Activated CD8-positive, alpha-beta T cell treated with anti-CD3 and anti-CD28 coated beads, Interleukin-2, amount 10 ng/mL, durations not matched to agents 7 days and 5 days (primary cell): ENCODE data around the gene ZNF440. TPM values are rescaled to one million over a fixed set of nuclear protein-coding genes. Genes with fewer than 3 reads are reported as not detected.
"Not testable (repeated sequence)": the region's sequence is repeated elsewhere in the genome, so short reads cannot be mapped to it uniquely, and the experiment has no call there.

ENCODE experiments used
- ATAC-seq: fragments of 150-1000 bp; cut with Tn5 transposase; one replicate; pipeline ENCODE4 v1.10.0; 2021; ENCODE audit warnings: moderate library complexity
- CTCF ChIA-PET: fragments of 350-600 bp; sonication (Branson Sonifier 250); formaldehyde crosslinking; loops from one replicate; lab custom pipeline; 2021; ENCODE audit warnings: antibody characterized with exemption; lab: Charles Lee
- POLR2A ChIA-PET: fragments of 350-600 bp; sonication (Branson Sonifier 250); formaldehyde crosslinking; loops from one replicate; lab custom pipeline; 2021; ENCODE audit warnings: antibody characterized with exemption; lab: Charles Lee
- DNase-seq: peaks from one replicate; pipeline ENCODE4 v3.0.0-alpha.2; 2020
- H3K27ac Mint-ChIP-seq: one replicate; pipeline ENCODE4 v1.8.0; 2021; ENCODE audit warnings: mild to moderate bottlenecking, mixed read lengths
- H3K27me3 Mint-ChIP-seq: one replicate; pipeline ENCODE4 v1.8.0; 2021; ENCODE audit warnings: low read depth, mixed read lengths
- H3K36me3 Mint-ChIP-seq: one replicate; pipeline ENCODE4 v1.8.0; 2021; ENCODE audit warnings: low read depth, mixed read lengths
- H3K4me1 Mint-ChIP-seq: one replicate; pipeline ENCODE4 v1.8.0; 2021; ENCODE audit warnings: low read depth, mixed read lengths
- H3K4me3 Mint-ChIP-seq: one replicate; pipeline ENCODE4 v1.8.0; 2021; ENCODE audit warnings: mild to moderate bottlenecking, mixed read lengths
- H3K9me3 Mint-ChIP-seq: one replicate; pipeline ENCODE4 v1.8.0; 2022; ENCODE audit warnings: mixed read lengths; ENCODE audit not compliant: insufficient read depth
- total RNA-seq, 2 experiments: library from RNA; stranded (reverse); gene quantifications; one replicate each; pipeline ENCODE4 v1.2.3, GENCODE V29; 2021

ZNF440 gene
- total RNA-seq, 2 experiments from 2014 or later = 15.2 to 17.7 TPM

DNA sequence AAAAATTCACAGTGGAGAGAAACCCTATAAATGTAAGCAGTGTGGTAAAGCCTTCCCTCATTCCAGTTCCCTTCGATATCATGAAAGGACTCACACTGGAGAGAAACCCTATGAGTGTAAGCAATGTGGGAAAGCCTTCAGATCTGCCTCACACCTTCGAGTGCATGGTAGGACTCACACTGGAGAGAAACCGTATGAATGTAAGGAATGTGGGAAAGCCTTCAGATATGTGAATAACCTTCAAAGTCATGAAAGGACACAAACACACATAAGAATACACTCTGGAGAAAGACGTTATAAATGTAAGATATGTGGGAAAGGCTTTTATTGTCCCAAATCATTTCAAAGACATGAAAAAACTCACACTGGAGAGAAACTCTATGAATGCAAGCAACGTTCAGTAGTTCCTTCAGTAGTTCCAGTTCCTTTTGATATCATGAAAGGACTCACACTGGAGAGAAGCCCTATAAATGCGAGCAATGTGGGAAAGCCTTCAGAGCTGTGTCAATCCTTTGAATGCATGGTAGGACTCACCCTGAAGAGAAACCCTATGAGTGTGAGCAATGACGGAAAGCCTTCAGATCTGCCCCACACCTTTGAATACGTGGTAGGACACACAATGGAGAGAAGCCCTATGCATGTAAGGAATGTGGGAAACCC is 18.3 kb downstream of the ZNF440 start:
- ATAC-seq (no peak), DNase-seq (no peak)
- no peak overlapping the region for H3K4me3 Mint-ChIP-seq
- peaks cover 70% of the 10 kb centered on the region for H3K9me3 Mint-ChIP-seq
- peaks cover 74% of the 10 kb centered on the region for H3K36me3 Mint-ChIP-seq
- H3K27me3 Mint-ChIP-seq = no peaks in the 10 kb centered on the region
- ChIA-PET POLR2A (no interaction called here), CTCF (no interaction called here)
- no peak overlapping the region for H3K27ac Mint-ChIP-seq
- H3K4me1 Mint-ChIP-seq = no peaks in the 10 kb centered on the region

DNA sequence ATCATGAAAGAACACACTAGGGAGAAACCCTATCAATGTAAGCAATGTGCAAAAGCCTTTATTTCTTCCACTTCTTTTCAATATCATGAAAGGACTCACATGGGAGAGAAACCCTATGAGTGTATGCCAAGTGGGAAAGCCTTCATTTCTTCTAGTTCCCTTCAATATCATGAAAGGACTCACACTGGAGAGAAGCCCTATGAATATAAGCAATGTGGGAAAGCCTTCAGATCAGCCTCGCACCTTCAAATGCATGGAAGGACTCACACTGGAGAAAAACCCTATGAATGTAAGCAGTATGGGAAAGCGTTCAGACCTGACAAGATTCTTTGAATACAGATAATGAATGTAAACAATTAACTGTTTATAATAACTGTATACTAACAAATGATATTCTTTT is 19.5 kb downstream of the ZNF440 start:
- Mint-ChIP-seq H3K27me3 (no peaks in the 10 kb centered on the region), H3K36me3 (peaks cover 63% of the 10 kb centered on the region), H3K4me3 (no peak overlapping the region), H3K9me3 (peaks cover 60% of the 10 kb centered on the region), H3K27ac (no peak overlapping the region), H3K4me1 (no peaks in the 10 kb centered on the region)
- DNase-seq (no peak), ATAC-seq (no peak)
- ChIA-PET CTCF (no interaction called here), POLR2A (no interaction called here)

DNA sequence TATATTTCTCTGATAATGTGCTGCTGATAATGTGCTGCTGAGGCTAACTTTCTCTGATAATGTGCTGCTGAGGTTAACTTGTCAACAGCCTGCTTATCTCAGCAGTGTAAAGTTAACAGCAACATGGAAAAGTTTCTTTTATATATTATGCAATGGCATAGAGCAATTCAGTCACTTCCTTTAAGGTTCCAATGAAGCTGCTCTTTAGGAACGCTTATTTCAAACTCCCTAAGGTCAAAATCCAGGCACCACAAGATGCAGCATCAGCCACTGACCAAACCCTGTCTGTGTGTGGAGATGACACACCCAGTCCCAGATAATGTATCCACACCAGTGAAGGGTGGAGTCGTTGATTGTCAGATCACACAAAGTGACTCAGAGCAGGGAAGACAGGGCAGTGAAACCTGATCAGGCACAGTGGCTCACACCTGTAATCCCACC is 21.6 kb downstream of the ZNF440 start:
- CTCF ChIA-PET, H3K27me3 Mint-ChIP-seq, ATAC-seq, H3K4me1 Mint-ChIP-seq, DNase-seq, POLR2A ChIA-PET, H3K27ac Mint-ChIP-seq, H3K4me3 Mint-ChIP-seq: not testable (repeated sequence)
- H3K36me3 Mint-ChIP-seq = peaks cover 44% of the 10 kb centered on the region
- H3K9me3 Mint-ChIP-seq = peaks cover 41% of the 10 kb centered on the region

DNA sequence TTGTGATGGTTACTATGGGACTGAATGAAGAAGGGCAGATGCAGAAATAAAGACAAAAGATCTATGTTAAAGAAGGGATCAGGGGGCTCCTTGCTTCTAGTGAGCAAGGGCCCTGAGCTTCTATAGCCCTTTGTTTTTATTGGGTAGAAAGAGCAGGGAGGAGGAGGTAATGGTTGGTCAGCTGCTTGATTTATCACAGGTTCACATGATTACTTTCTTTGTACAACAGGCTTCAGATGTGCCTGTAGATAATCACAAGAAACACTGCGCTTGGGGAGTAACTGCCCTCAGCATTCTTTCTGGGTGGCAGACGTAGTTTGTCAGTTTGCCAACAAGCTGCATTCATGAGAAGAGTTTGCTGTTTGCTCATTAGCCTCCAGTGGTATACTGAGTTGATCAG is 29.6 kb downstream of the ZNF440 start:
- DNase-seq (no peak), ATAC-seq (no peak)
- Mint-ChIP-seq H3K9me3 (peaks cover 12% of the 10 kb centered on the region), H3K27ac (no peak overlapping the region), H3K4me3 (no peak overlapping the region), H3K4me1 (peaks cover 12% of the 10 kb centered on the region), H3K36me3 (peaks cover 2% of the 10 kb centered on the region), H3K27me3 (no peaks in the 10 kb centered on the region)
- ChIA-PET CTCF (no interaction called here), POLR2A (no interaction called here)

DNA sequence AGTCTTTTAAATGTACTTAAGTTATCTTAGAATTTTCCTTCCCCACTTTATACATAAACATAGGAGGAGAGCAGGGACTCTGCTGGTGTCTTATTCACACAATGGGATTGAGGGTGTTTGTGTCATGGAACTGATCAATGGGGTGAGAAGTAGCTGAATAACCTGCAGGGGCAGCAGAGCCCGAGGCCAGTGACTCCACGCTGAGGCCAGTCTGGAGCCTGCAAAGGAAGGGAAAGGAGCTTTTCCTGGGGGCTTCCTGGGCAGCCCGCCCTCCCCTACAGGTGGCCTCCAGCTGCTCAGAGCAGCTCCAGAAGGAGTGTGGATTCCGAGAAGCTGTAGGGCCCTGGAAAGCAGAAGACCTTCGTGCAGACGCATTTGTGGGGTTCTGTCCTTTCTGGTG is 33.5 kb downstream of the ZNF440 start:
- DNase-seq, POLR2A ChIA-PET, H3K27me3 Mint-ChIP-seq, H3K4me3 Mint-ChIP-seq, ATAC-seq, H3K27ac Mint-ChIP-seq: not testable (repeated sequence)
- H3K9me3 Mint-ChIP-seq = peaks cover 18% of the 10 kb centered on the region
- CTCF ChIA-PET = interaction anchor here (1.4 to 2.8 kb wide), 2 partner anchors 50 to 68 kb away, joined by 3 to 13 read pairs; partner anchors contain the start of gene ZNF491
- H3K4me1 Mint-ChIP-seq = peaks cover 22% of the 10 kb centered on the region
- H3K36me3 Mint-ChIP-seq = peaks cover 33% of the 10 kb centered on the region

DNA sequence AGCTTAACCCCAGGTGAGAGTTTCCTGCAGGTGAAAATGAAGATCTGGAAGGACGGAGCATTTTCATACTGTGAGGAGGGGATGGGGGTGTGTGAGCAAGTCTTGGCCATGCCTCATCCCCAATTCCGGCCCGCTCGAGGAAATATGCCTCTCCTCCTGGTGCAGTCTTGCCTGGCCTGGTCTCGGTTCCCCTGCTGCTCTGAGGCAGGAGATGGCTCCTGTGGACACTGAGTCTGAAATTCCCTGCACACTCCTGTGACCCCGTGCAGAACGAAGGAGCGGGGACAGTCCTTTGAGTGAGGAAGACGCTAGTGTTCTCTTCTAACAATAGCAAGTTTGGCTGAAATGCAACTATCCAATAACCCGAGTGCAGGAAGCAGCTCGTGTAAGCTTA is 34.1 kb downstream of the ZNF440 start:
- Mint-ChIP-seq H3K27ac (peak overlapping the region; percentile 78), H3K4me3 (peak overlapping the region; percentile 79), H3K4me1 (peaks cover 22% of the 10 kb centered on the region), H3K9me3 (peaks cover 17% of the 10 kb centered on the region), H3K36me3 (peaks cover 35% of the 10 kb centered on the region), H3K27me3 (no peaks in the 10 kb centered on the region)
- ChIA-PET CTCF (interaction anchor here (1.0 to 2.8 kb wide), 3 partner anchors 50 to 76 kb away, joined by 3 to 13 read pairs (median 4); partner anchors contain the start of gene ZNF491), POLR2A (interaction anchor here (1.3 kb wide), 1 partner anchor 11 kb away, joined by 3 read pairs; no protein-coding TSS in a partner anchor)
- no peak for ATAC-seq
- DNase-seq = no peak

DNA sequence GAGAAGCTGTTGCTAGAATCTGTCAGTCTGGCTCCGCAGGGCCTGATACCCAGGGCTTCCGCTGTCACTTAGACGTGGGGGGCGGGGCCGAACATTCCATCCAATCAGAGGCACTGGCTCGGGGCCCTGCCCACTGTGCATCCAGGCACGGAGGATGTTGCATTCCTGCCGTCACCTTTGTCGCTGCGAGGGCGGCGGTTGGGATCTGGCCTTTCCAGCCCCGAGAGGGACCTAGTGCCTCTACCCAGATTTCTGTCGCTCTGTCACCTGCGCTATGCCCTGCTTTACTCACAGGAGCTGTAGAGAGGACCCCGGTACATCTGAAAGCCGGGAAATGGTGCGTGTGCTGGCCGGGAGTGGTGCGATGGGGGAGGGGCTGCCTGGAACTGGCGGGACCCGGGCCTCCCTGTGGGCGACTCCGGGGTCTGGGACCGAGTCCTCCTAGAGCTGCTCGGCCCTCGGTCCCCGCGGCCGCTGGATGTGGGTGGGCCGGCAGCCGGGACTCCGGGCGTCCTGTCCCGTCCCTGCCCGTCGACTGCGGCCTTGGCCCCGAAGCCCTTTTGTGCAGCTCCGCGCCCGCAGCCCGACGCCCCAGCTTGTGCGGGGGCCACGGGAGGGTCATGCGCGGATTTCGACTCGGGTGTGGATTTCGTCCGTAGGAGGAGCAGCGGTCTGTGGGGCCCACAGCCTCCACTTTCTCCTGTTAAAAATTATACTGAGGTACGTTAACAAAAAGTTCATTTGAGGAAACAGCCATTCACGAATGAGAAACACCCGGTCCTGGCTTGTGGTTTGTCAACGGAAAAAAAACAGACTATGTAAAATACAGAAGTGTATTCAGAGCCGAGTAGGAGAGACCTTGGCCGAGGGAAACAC is 34.8 kb downstream of the ZNF440 start, which contains the start of gene ZNF439:
Gene ZNF439, plus strand, starts transcription at position 133 of the 876 bp plus-strand sequence. Its CDS starts 142 bp downstream, at position 275.
- H3K4me1 Mint-ChIP-seq = peaks cover 22% of the 10 kb centered on the region
- ChIA-PET POLR2A (interaction anchor here (0.7 to 1.3 kb wide), 2 partner anchors 10 to 254 kb away, joined by 3 read pairs; no protein-coding TSS in a partner anchor), CTCF (interaction anchor here (1.0 to 2.8 kb wide), 2 partner anchors 51 to 75 kb away, joined by 4 to 13 read pairs; partner anchors contain the start of gene ZNF491)
- H3K27ac Mint-ChIP-seq = peak within 1 kb of the TSS; percentile 83
- peak; percentile 95 for DNase-seq
- no peaks in the 10 kb centered on the region for H3K27me3 Mint-ChIP-seq
- peaks cover 23% of the 10 kb centered on the region for H3K9me3 Mint-ChIP-seq
- H3K36me3 Mint-ChIP-seq = peaks cover 39% of the 10 kb centered on the region
- peak within 1 kb of the TSS; percentile 79 for H3K4me3 Mint-ChIP-seq
- peak; percentile 100 for ATAC-seq

DNA sequence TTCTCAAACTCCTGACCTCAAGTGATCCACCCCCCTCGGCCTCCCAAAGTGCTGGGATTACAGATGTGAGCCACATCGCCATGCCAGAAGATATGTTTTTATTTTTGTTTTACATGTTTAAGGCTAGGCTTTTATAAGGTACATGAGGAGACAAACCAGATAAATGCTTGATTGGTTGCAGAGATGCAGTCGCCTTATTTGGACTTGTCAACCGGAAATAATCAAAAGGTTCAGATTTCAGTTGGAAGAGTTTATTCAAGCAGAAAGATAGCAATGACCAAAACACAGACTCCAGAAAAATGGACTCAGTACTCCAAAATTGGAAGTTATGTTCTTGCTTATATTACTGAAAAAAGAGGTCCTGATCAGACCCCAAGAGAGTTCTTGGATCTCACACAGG is 36.2 kb downstream of the ZNF440 start:
- CTCF ChIA-PET = not testable (repeated sequence)
- peaks cover 17% of the 10 kb centered on the region for H3K9me3 Mint-ChIP-seq
- H3K4me3 Mint-ChIP-seq = peak overlapping the region; percentile 79

DNA sequence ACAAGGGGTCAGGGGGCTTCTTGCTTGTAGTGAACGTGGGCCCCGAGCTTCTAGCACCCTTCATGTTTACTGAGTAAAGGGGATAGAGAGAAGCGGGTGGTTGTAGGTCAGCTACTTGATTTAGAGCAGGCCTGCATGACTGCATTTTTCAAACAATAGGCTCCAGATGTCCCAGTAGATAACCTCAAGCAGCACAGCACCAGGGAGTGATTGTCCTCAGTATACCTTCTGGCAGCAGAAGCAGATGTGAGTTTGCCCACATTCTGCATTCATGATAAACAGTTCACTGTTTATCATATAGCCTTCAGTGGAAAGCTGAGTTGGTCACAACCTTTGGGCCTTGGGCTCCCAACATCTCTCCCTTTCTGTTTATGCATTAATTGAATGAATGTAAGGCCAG is 39.3 kb downstream of the ZNF440 start:
- Mint-ChIP-seq H3K4me3 (no peak overlapping the region), H3K27ac (no peak overlapping the region), H3K36me3 (peaks cover 70% of the 10 kb centered on the region), H3K4me1 (peaks cover 13% of the 10 kb centered on the region), H3K9me3 (peaks cover 40% of the 10 kb centered on the region), H3K27me3 (no peaks in the 10 kb centered on the region)
- POLR2A ChIA-PET = no interaction called here
- DNase-seq (no peak), ATAC-seq (no peak)
- CTCF ChIA-PET = no interaction called here

More for the DNA sequence above, 36.2 kb downstream of the ZNF440 start:
- POLR2A ChIA-PET, H3K27me3 Mint-ChIP-seq, H3K27ac Mint-ChIP-seq, ATAC-seq, DNase-seq: not testable (repeated sequence)
- H3K36me3 Mint-ChIP-seq = peaks cover 48% of the 10 kb centered on the region
- peaks cover 22% of the 10 kb centered on the region for H3K4me1 Mint-ChIP-seq

DNA sequence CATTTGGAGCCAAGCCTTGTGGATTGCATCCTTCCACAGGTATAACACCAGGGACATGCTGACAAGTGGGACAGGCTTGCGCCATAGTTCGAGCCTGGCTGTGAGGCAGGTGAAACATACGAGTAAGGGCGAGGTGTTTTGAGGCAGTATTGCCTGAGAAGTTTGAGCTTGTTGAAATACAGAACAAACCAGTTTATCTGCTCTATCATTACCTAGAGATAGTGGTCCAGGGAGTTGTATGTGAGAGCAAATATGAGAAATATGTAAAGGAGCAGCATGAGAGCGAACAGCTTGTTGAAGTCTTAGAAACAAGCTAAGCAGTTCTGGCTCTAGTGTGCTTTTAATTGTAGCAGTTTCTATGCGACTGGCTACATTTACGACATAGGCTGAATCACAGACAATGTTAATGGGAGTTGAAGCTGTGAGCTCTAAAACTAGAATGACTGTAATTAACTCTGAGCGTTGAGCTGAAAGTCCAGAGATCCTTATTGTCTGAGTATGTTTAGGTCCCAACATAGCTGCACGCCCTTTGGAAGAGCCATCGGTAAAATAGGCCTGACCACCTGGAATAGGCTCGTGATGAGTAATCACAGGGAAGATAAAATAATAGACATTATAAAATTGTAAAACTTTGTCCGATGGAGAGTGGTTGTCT is 42.6 kb downstream of the ZNF440 start:
- ATAC-seq (no peak), DNase-seq (no peak)
- ChIA-PET POLR2A (no interaction called here), CTCF (interaction anchor here (1.0 kb wide), 1 partner anchor 59 kb away, joined by 4 read pairs; the partner anchor contains the start of gene ZNF491)
- Mint-ChIP-seq H3K36me3 (peaks cover 54% of the 10 kb centered on the region), H3K27me3 (no peaks in the 10 kb centered on the region), H3K4me1 (no peaks in the 10 kb centered on the region), H3K27ac (no peak overlapping the region), H3K9me3 (peaks cover 58% of the 10 kb centered on the region), H3K4me3 (no peak overlapping the region)

DNA sequence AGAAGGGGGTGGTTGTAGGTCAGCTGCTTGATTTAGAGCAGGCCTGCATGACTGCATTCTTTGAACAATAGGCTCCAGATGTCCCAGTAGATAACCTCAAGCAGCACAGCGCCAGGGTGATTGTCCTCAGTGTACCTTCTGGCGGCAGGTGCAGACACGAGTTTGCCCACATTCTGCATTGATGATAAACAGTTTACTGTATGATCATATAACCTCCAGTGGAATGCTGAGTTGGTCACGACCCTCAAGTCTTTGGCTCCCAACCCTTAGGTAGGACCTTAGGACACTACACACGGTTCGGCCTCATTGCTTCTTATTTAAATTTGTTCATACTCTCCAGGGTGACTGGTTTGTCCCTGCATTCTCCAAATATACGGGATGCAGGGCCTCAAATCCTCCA is 46.6 kb downstream of the ZNF440 start:
- Mint-ChIP-seq H3K9me3 (peaks cover 63% of the 10 kb centered on the region), H3K27ac (no peak overlapping the region), H3K4me3 (no peak overlapping the region), H3K27me3 (no peaks in the 10 kb centered on the region), H3K4me1 (no peaks in the 10 kb centered on the region), H3K36me3 (peaks cover 58% of the 10 kb centered on the region)
- DNase-seq (no peak), ATAC-seq (no peak)
- ChIA-PET CTCF (no interaction called here), POLR2A (no interaction called here)
